NCI-H524 (cell line): ENCODE measurements around the gene CREB5.
A peak's percentile ranks its signal among the peaks of the same experiment; 100 is the strongest.
"Not testable (repeated sequence)": the region's sequence is repeated elsewhere in the genome, so short reads cannot be mapped to it uniquely, and the experiment has no call there.

ENCODE experiments used
- DNase-seq, 2 experiments: peaks; one replicate each; lab custom pipeline; 2025; lab: John Stamatoyannopoulos, UW

The CREB5 gene

DNA sequence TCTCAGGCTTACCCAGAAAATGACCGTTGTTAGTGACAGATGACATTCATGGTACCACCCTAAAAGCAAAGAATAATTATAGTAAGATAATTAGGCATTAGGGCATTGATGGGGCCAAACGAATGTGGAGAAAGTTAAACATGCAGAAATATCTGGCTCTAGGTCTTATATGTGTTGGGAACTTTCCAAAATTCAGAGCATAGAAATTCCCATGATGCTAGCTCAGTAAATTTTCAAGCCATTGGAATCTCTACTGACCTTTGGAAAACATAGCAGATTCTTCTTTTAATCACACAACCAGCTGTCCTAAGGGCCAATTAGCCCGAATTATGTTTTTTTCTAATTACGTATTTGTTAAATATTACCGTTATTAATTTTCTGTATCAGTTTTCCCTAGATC, 136.1 kb downstream of the CREB5 start:
- no peak for DNase-seq

DNA sequence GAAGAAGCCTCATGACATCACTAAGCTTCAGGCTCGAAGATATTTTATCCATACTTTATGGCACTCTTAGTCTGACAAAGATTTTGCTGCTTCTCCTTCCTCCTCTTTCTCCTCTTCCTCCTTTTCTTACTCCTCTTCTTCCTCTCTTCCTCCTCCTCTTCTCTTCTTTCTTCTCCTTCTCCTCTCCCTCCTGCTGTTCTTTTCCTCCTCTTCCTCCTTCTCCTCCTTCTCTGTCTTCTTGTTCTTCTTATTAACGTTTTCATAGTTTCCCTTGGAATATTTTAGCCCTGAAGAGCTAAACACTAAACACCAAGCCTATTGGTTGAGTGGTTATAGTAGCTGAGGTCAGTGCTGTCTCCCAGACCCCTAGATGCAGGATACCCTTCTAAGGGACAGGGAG, 137.7 kb downstream of the CREB5 start:
- DNase-seq = no peak

DNA sequence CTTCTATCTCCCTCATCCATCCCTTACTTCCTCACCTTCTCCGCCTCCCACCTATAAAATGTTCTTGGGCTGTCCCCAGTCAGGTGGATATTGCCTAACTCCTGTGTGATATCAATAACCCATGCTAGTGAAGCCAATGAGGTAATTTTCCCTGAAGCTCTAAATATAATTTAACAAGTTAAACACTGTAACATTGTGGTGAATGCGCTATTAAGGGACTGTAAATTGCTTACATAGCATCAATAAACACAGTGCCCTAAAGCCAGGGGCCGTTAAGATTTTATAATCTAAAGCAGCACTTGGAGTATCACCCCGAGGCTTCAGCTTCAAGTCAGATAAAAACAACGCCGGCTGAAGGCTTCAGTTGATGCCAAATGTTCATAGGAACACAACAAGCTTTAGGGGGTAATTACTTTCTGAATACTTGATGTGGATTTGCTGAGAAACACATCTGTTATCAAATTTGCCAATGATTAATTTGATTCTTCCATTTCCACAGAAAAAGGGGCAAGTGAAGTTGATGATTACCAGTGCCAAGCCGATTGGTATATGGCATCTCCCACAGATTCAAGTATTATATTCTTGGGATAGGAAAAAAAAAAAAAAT, 138.4 kb downstream of the CREB5 start:
- DNase-seq = peak; percentile 81 to 94

DNA sequence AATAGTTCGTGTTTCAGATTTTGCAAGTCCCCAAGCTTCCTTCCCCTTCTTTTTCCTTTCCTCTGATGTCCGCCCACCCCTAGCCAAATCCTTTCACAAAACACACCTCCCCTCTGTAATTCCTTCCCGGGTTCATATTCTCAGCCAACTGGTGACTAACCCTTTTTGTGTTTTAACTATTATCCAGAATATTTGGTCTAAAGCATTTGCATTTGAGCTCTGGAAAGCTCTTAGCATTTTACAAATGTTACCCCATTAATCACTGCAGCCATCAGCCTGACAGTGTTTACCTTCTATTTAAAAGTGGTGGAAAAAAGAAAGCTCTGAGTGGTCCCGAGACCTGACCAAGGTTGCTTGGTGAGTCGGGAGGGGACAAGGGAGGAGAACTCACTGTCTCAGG, 139.0 kb downstream of the CREB5 start:
- peak in 1 of 2 experiments; percentile 34 for DNase-seq

DNA sequence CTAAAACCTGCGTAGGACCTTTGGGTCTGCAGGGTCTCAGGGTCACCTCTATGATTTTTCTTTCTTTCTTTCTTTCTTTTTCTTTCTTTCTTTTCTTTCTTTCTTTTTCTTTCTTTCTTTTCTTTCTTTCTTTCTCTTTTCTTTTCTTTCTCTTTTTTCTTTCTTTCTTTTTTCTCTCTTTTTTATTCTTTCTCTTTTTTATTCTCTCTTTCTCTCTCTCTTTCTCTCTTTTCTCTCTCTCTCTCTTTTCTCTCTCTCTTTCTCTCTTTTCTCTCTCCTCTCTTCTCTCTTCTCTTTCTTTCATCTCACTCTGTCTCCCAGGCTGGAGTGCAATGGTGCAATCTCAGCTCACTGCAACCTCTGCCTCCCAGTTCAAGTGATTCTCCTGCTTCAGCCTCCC, 139.4 kb downstream of the CREB5 start:
- not testable (repeated sequence) for DNase-seq

DNA sequence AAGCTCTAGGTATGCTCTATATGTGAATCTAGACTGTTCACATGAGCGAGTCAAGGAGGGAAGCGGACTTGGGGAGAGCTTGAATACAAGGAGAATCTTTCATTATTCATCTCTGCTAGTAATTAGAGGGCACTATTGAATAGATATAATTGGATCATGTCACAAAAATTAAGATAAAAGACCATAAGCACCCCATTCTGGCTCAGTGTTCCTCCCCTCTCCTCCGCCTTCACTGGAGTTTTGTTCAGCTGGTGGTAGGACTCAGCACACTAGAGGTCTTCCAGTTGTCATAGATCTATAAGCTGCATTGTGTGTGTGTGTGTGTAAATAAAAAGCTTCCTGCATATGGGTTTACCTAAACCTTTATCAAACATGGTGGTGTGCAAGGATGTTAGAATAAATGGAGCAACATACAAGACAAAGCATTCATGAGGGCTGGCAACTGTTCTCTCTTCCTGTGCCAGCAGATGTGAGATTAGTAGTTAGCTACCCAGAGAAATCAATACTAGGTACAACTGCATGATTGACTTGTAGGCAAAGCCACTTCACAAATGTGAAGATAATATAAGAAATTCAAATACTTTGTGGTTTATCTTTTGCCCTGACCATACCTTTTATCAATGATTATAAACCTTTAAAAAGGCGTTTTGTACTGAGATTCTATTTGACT, 142.6 kb downstream of the CREB5 start:
- DNase-seq = no peak

DNA sequence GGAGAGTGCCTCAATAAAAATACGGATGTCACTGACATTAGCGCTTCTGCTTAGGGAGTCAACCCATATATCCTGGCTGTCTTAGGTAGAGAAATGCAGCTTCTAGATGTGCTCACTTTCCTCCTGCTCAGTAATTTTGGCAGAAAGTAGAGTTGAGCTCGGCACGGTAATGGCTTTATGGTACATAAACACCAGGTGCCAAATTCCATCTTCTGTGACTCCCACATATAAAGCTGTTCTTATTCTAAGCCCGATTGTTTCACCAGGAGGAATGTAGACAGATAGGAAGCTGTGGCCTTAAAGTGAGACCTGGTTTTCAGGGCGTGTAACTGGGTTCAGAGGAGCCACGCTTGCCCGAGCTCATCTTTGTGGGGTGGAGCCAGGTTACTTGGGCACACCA, 143.7 kb downstream of the CREB5 start:
- DNase-seq = no peak

DNA sequence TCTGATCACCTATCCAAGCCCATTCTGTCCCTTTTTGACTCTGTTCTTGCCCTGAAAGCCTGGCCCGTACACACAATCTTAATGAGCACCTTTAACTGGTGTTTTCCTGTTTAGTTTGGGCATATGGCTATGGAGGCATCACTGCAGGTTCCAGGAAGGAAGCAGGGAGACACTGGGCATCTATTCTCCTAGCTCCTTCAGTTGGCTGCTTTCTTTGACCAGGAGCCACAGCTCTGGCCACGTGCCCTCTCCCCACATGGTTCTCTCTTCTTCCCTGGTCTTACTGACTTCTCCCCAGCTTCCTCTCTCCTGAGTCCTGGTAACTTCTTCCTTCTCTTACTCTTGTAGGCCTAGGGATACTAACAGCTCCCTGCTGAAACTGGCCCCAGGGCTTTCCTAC, 144.4 kb downstream of the CREB5 start:
- DNase-seq = no peak

DNA sequence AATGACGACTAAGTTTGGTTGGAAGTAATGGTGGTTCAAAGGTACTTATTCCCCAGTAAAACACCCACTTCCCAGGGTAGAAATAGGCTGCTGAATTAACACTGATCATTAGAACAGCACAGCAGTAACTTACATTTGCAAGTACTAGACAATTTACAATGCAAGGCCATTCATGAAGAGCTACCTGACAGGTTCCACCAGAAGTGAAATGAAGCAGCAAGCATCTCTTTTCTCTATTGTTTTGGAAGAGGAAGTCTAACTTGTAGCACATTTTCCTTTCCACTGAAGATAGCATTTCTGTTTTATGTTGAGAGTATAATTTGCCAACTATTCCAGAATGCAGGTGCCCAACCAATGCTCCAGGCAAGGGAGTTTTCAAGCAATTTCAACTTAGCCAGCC, 145.9 kb downstream of the CREB5 start:
- DNase-seq = no peak

DNA sequence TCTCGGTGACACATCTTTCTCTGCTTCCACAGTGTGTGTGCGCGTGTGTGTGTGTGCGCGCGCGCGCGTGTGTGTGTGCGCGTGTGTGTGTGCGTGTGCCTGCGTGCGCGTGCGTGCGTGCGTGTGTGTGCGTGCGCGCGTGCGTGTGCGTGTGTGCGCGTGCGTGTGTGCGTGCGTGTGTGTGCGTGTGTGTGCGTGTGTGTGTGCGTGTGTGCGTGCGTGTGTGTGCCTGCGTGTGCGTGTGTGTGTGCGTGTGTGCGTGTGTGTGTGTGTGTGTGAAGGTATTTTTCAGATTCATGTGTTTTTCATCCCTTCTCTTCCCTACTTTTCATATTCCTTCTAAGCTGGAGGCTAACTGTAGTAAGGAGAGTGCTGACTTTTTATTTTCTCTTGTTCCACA, 148.4 kb downstream of the CREB5 start:
- no peak for DNase-seq

DNA sequence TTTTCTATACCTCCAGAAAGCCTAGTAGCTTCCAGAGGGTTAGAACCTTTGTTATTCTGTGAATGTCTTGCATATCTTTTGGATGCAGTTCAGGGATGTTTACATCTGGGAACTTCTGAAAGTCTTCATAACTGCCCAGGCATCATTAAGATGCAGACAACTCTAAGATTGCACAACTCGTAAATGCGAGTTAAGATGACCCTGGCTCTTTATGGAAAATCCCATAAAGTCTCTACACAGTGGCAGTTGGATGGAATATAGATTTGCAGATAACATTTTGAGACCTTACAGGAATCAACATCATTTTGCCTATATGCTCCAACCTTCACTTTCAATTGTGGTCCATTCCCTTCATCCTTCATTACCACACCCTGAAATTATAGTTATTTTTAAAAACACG, 151.7 kb downstream of the CREB5 start:
- no peak for DNase-seq

DNA sequence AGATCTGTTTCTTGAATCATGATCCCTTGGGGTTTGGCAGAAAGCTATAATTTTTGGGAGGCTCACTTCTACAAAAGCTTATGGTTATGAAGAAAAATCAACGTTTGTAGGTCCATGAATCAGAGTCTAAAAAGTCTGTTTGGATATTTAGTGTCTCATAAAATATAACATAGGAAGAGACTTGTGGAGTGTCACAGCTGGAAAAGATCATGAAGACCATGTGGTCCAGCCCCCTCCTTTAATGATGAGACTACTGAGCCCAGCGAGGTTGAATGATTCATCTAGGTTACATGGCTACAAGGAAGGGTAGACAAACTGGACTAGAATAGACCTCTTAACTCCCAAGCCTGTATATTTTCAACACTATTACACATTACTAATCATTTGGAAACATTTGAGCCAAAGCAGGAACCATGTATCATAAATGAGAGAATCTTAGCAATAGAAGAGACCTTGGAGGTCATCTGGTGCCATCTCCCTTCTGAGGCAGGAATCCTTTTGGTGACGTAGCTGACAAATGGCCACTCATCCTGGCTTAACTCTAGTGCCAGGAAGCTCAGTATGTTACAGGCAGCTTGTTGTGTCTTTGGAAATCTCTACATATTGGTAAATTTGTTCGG, 152.5 kb downstream of the CREB5 start:
- DNase-seq = peak in 1 of 2 experiments; percentile 32

DNA sequence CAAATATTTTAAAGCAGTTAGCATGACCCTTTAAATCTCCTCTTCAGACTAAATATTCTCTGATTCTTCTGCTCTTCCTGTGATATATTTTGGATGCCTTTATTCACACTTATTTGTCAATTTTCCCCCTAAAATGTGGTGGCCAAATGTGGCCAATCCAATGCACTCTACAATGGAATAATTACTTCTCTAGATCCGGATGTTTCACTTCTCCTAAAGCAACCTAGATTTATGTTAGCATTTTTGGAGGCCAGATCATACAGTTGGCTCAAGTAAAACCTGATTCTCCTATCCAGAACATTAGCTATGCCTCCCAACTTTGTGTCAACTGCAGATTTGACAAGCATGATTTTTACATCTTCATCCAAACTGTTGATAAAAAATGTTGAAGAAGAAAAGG, 153.7 kb downstream of the CREB5 start:
- no peak for DNase-seq

DNA sequence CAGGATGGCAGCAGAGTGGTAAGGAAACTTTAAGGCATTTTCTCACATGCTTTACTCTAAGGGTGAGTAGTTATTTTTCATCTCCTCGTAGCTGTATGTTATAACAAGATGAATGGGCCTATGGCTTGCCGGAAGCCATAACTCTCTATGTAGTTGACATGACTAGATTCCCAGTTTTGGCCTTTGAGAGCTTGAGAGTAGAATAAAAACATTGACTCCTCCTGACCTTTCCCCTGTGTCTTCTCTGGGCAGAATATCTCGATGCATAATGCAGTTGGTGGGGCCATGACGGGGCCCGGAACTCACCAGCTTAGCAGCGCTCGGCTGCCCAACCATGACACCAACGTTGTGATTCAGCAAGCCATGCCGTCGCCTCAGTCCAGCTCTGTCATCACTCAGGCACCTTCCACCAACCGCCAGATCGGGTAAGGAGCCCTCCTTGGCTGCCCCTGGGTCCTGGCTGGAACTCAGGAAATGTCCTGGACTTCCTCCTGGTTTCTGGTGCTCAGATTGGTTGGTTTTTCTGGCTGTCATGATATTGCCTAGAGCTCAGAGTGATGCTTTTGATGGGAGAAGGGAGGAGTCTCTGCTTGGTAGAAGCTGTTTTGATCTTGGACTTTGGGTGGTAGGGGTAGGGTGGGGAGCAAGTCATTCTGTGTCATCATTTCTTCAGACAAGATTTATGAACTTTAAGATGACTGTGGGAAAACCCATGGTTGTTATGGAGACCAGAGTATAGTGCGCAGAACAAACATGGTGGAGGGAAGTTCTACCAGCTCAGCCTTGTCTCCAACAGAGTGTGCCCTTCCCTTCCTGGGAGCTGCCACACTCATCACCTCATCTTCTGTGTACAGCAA, 158.0 kb downstream of the CREB5 start:
- DNase-seq = no peak

DNA sequence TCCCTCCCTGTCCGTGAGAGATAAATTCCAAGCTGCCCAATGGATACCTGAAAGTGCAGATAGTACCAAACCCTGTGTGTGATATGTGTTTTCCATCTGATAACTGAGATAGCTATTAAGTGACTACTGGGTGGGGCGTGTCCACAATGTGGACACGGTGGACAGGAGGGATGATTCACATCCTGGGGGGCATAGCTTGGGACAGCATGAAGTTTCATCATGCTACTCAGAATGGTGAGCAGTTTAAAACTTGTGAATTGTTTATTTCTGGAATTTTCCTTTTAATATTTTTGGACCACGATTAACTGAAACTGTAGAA, 158.6 kb downstream of the CREB5 start:
- no peak for DNase-seq

DNA sequence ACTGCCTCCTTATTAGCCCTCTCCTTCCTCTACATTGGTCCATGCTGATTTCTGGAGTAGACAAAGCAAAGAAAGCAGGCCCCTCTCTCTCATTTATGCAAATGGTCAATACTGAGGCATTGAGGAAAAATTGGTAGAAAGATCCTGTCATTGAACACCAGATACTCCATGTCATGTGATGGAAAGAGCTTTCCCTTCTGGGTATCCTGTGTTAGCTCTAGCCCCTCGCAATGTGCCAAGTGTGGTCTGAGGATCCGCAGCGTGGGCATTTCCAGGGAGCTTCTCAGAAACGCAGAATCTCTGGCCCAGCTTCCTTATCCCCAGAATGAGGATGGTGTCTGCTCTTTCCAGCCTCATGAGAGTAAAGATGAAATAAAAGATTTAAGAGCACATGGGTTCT, 159.1 kb downstream of the CREB5 start:
- no peak for DNase-seq

DNA sequence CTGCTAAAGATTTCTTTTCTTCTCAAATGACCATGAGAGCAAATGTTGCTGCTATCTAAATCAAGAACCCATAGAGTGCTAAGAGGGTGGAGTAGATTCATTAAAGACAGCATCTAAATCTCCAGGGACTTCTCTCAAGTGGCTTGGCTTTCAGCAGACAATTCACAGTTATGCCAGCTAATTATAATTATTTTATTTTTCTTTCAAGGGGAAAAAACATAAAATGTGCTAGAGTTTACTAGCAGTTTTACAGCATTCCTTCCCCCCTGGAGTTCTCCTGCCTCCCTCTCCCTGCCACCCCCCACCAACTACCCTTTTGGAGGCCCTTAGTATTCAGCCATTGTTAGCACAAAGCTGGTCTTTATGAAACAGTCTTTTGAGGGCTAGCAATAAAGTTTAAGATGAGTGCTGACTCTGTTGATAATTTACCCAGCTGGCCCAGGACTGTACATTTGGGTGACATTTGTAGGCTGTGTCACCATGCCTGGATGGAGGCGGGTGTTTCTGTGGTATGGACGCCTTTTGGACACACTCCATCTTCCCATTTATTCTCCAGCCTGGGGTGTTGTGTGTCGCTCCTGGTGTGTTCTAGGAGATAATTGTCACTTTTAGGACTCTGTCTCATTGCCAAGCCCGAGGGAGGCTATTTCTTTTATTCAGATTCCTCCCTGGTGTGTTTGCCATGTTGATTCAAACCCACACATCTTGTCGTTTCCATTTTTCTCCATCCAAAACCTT, 160.2 kb downstream of the CREB5 start:
- peak; percentile 25 to 61 for DNase-seq

DNA sequence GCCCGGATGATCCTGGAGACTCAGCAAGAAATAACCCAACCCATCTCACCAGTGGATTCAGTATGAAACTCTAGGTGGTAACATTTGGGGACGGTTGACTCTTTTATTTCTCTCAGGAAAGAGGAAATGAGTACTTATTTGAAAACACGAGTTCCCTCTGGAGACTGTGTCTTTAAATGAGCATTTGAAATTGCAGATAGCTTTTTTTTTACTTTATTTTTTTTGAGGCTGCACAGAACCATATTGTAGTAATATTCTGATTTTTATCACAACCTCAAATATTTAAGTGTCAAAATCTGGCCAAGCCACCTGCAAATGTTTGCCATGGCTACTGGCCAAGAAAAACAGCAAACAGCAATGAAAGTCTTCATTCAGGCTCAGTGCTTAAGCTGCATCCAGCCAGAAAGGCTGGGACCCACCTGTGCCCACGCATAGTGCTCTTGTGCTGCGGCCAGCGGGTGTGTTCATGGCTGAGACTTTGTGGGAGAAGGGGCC, 160.8 kb downstream of the CREB5 start:
- DNase-seq = peak; percentile 5 to 32

DNA sequence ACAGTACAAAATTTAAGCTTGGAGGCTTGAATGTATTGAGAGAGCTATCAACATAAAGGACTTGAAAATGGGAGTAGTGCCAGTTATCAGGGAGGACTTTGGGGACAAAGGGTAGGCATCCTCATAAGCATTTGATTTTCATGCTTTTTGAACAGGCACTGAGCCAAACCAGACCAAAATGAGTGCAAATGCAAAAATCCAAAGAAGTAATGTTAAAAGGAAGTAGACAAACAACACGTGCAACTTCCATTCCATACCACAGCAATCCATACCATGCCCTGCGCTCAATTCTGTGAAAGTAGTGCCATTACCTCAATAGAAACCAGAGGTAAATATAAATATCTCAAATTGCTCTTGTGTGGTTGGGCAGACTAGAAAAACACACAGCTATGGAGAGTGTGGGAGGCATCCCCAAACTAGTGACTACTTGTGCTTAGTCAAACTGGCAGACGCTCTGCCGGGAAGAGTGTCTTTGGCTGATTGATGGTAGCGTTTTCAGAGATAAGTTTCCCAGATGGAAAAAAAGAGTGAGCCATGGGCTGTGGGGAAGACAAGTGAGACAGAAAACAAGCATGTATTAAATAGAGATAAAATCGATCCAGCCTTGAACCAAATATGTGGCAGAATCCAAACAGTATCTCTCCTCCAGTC, 161.5 kb downstream of the CREB5 start:
- no peak for DNase-seq

DNA sequence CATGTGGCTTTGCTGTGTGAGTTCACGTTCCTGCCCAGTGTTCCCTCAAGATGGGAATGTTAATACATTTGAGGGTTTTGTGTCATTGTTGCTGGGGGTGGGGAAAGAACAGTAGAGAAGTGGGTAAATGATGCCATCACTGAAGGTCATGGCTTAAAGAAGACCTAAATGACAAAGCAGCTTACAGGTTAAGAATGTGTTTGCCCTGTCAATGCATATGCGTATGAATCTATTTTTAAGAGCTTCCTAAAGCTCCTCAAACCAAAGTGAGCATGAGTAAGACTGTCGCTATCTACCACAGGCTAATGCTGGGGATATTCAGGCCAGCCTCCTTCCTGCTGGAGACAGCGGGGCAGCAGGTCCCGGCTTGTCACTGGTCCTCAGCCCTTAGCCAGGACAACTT, 162.9 kb downstream of the CREB5 start:
- DNase-seq = no peak

DNA sequence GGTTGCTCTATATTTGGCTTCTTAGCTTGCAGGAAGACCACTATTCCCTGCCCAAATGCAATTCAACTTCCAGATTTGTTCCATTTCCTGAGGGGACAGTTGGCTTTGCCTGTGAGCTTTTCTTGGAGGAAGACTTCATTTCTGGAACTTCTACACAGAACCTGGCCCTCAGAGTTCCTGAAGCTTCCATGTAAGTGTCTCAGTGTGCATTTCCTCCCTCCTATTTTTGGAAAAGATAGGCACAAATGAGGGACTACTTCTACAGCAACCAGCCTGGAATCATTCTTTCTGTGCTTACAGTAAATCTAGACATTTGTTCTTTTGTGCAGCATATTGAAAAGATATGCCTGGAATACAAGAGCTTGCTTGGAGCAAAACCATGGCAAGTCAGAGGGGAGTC, 164.3 kb downstream of the CREB5 start:
- DNase-seq = no peak

DNA sequence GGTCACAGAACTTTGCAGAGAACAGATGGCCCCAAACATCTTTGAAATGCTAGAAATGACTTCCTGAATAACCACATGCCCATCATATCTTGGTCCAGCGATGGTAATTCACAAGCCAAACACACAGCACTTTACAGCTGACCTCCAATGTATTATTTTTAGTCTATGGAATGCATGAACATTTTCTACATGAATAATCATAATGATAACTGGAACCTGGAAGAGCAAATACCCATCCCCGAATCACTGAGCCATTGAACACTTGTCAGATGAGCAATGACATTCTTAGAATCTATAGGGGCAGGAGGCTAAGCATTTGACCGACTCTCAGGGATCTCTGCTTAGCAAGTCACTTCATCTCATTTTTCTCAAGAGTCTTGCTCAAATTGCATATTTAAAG, 167.3 kb downstream of the CREB5 start:
- no peak for DNase-seq
